ENCODE data around the gene FOXJ1. TPM values are rescaled to one million over a fixed set of nuclear protein-coding genes. Genes with fewer than 3 reads are reported as not detected.

FOXJ1 gene
- total and polyA plus RNA-seq, 2 of the 13 experiments (the other 11 are each of a cell fraction or from before 2014, with no cell fraction given) = 0.98 to 1.6 TPM

- TF ChIP-seq SOX13 (IDR thresholded peaks at IDR 0.05) (no peak), SOX13 (CRISPR knock-in tag; conservative IDR thresholded peaks at IDR 0.05 in 1 of 2, IDR thresholded peaks at IDR 0.05 in 1 of 2) (peak in 1 of 2 experiments; percentile 51; a peak in 1 of 4 replicates), ZBTB25 (CRISPR knock-in tag; IDR thresholded peaks at IDR 0.05) (0 out of 2 replicates have a peak, but pooled peaks have one; percentile 63), ZNF691 (CRISPR knock-in tag; IDR thresholded peaks at IDR 0.05; ENCODE audit: borderline replicate concordance, low read depth) (no peak), ZNF580 (CRISPR knock-in tag; IDR thresholded peaks at IDR 0.05; ENCODE audit: borderline replicate concordance, low read depth) (peak; percentile 48; the same call in 1 of the 2 replicates), FOXA1 (IDR thresholded peaks at IDR 0.05) (no peak), FOXA1 (CRISPR knock-in tag; IDR thresholded peaks at IDR 0.05) (peak; percentile 80), TGIF2 (CRISPR knock-in tag; IDR thresholded peaks at IDR 0.05) (0 out of 2 replicates have a peak, but pooled peaks have one; percentile 14), TRIM22 (IDR thresholded peaks at IDR 0.05) (no peak), XBP1 (CRISPR knock-in tag; IDR thresholded peaks at IDR 0.05) (no peak), ZNF816 (CRISPR knock-in tag; IDR thresholded peaks at IDR 0.05; ENCODE audit: borderline replicate concordance) (no peak), ZNF205 (CRISPR knock-in tag; IDR thresholded peaks at IDR 0.05) (0 out of 2 replicates have a peak, but pooled peaks have one; percentile 30), SALL1 (CRISPR knock-in tag; IDR thresholded peaks at IDR 0.05) (peak; percentile 51), ZNF232 (CRISPR knock-in tag; IDR thresholded peaks at IDR 0.05; ENCODE audit: borderline replicate concordance) (no peak), ZNF503 (CRISPR knock-in tag; IDR thresholded peaks at IDR 0.05) (0 out of 2 replicates have a peak, but pooled peaks have one; percentile 46), ZNF678 (CRISPR knock-in tag; IDR thresholded peaks at IDR 0.05) (no peak), SAP130 (CRISPR knock-in tag; IDR thresholded peaks at IDR 0.05; ENCODE audit: low read depth) (peak; percentile 24; the same call in 1 of the 2 replicates), U2AF1 (optimal IDR thresholded peaks at IDR 0.05; ENCODE audit: low read depth, low read length) (no peak), YEATS4 (CRISPR knock-in tag; IDR thresholded peaks at IDR 0.05; ENCODE audit: borderline replicate concordance) (no peak), ZNF280D (CRISPR knock-in tag; IDR thresholded peaks at IDR 0.05) (no peak), YY1 (IDR thresholded peaks at IDR 0.05; ENCODE audit: insufficient read depth, insufficient replicate concordance, low read depth, low read length) (no peak)
These were observed 33.0 kb upstream of the FOXJ1 start (continued) for GRCh38 chr17:76174037-76174436.
